OCI-LY3 (cell line): ENCODE results near the gene LYPD3.
"Not testable (repeated sequence)": the region's sequence is repeated elsewhere in the genome, so short reads cannot be mapped to it uniquely, and the experiment has no call there.

ENCODE experiments used
- H2AFZ ChIP-seq: fragments of 200-600, 300-600 bp; shearing (Covaris generic); 2 replicates; pipeline ENCODE4 v1.6.0; 2014; ENCODE audit warnings: antibody characterized with exemption, low read depth, low read length
- H3K27ac ChIP-seq: fragments of 200-600, 300-600 bp; sonication (generic); 2 replicates; pipeline ENCODE4 v1.5.1; 2014; ENCODE audit warnings: mild to moderate bottlenecking, low read length, moderate library complexity, mixed read lengths
- H3K27me3 ChIP-seq: fragments of 200-600, 300-600 bp; sonication (generic); 2 replicates; pipeline ENCODE4 v1.6.1; 2014; ENCODE audit warnings: low read depth, low read length, mixed read lengths
- H3K36me3 ChIP-seq: fragments of 200-600, 300-600 bp; sonication (generic); replicated peaks from 2 replicates; pipeline ENCODE3; 2014; ENCODE audit warnings: low read depth, low read length, mixed read lengths
- H3K4me1 ChIP-seq: fragments of 300-600, 200-600 bp; sonication (generic); 2 replicates; pipeline ENCODE4 v1.6.1; 2014; ENCODE audit warnings: low read length, mixed read lengths
- H3K4me2 ChIP-seq: fragments of 200-600, 300-600 bp; sonication (generic); 2 replicates; pipeline ENCODE4 v1.6.1; 2014; ENCODE audit warnings: low read length, mixed read lengths
- H3K4me3 ChIP-seq: fragments of 300-600, 200-600 bp; sonication (generic); 2 replicates; pipeline ENCODE4 v1.5.1; 2014; ENCODE audit warnings: antibody characterized with exemption, mild to moderate bottlenecking, low read length, moderate library complexity
- H3K79me2 ChIP-seq: fragments of 300-600, 200-600 bp; shearing (Covaris generic); 2 replicates; pipeline ENCODE4 v1.6.1; 2014; ENCODE audit warnings: mild to moderate bottlenecking, low read length, mixed read lengths
- H3K9ac ChIP-seq: fragments of 300-600, 200-600 bp; shearing (Covaris generic); 2 replicates; pipeline ENCODE4 v1.6.0; 2014; ENCODE audit warnings: mild to moderate bottlenecking, low read length, moderate library complexity
- H3K9me3 ChIP-seq: fragments of 200-600, 300-600 bp; shearing (Covaris generic); 2 replicates; pipeline ENCODE4 v1.6.1; 2014; ENCODE audit warnings: low read length, mixed read lengths; ENCODE audit not compliant: insufficient read depth
- H4K20me1 ChIP-seq: fragments of 200-600, 300-600 bp; sonication (generic); 2 replicates; pipeline ENCODE4 v1.6.1; 2016; ENCODE audit warnings: low read length, mixed read lengths; ENCODE audit not compliant: insufficient read depth
- EZH2phosphoT487 ChIP-seq: fragments of 200-600 bp; shearing (Covaris generic); IDR thresholded peaks from 2 replicates; pipeline ENCODE4 v1.6.1; 2018; ENCODE audit warnings: antibody characterized with exemption, mixed run types, low read depth
- TF ChIP-seq, protein P1 (sequence below): fragments of 200-600, 300-600 bp; sonication (generic); IDR thresholded peaks from 2 replicates; pipeline ENCODE4 v1.5.1; 2014; ENCODE audit warnings: antibody characterized with exemption, low read length, low read depth

Gene LYPD3

DNA sequence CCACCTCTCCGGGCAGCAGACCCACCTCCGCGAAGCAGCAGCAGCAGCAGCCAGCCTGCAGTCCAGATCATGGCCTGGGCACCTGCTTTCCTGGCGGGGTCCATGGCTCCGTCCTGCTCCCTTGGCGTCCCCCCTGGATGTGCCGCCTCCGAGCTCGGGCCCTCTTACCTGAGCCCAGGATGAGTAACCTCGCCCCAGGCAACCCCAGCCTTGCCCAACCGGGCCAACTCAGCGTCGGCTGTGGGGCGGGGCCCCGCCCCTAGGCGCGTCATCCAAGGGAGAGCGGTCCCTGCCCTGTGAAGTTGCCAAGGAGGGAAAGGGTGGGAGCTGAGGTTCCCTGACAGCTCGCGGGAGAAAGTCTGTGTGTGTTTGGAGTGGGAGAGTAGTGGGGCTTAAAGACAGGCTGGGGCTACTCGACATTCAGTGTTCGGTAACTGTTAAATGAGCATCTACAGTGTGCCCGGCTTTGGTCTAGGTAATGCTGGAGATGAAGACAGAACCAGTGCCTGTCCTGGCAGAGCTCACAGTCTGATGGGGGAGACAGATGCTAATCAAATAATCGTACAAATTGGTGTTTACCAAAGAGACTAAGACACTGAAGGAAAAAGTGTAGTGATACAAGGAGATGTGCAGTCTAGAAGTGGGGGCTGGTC lies at the start of gene LYPD3:
Gene LYPD3, minus strand, starts transcription at position 141 of the 653 bp plus-strand sequence. Its CDS starts 37 bp downstream, at position 104.
- Histone ChIP-seq H3K27me3 (no peaks in the 10 kb centered on the region), H3K4me2 (no peak within 1 kb of the TSS), H3K4me1 (no peaks in the 10 kb centered on the region), H3K9ac (no peak within 1 kb of the TSS), H3K9me3 (no peaks in the 10 kb centered on the region), H3K36me3 (no peaks in the 10 kb centered on the region), H3K4me3 (no peak within 1 kb of the TSS), H3K27ac (no peak within 1 kb of the TSS), H4K20me1 (no peaks in the 10 kb centered on the region), H2AFZ (no peak within 1 kb of the TSS), H3K79me2 (no peaks in the 10 kb centered on the region)
- TF ChIP-seq, protein P1, sequence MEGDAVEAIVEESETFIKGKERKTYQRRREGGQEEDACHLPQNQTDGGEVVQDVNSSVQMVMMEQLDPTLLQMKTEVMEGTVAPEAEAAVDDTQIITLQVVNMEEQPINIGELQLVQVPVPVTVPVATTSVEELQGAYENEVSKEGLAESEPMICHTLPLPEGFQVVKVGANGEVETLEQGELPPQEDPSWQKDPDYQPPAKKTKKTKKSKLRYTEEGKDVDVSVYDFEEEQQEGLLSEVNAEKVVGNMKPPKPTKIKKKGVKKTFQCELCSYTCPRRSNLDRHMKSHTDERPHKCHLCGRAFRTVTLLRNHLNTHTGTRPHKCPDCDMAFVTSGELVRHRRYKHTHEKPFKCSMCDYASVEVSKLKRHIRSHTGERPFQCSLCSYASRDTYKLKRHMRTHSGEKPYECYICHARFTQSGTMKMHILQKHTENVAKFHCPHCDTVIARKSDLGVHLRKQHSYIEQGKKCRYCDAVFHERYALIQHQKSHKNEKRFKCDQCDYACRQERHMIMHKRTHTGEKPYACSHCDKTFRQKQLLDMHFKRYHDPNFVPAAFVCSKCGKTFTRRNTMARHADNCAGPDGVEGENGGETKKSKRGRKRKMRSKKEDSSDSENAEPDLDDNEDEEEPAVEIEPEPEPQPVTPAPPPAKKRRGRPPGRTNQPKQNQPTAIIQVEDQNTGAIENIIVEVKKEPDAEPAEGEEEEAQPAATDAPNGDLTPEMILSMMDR = no peak
- no peak for TF ChIP-seq EZH2phosphoT487

DNA sequence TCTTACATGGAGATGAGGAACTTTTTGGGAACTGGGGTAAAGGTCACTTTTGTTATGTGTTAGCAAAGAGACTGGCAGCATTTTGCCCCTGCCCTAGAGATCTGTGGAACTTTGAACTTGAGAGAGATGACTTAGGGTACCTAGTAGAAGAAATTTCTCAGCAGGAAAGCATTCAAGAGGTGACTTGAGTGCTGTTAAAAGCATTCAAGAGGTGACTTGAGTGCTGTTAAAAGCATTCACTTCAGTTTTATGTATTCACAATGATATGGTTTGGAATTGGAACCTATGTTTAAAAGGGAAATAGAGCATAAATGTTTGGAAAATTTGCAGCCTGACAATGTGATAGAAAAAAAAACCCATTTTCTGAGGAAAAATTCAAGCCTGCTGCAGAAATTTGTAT lies 47.0 kb upstream of the LYPD3 start:
- H3K9ac ChIP-seq, H3K4me2 ChIP-seq, H4K20me1 ChIP-seq, H3K4me1 ChIP-seq, H3K9me3 ChIP-seq, H3K4me3 ChIP-seq, H3K79me2 ChIP-seq, H3K27me3 ChIP-seq, H3K27ac ChIP-seq, H3K36me3 ChIP-seq, H2AFZ ChIP-seq: not testable (repeated sequence)

DNA sequence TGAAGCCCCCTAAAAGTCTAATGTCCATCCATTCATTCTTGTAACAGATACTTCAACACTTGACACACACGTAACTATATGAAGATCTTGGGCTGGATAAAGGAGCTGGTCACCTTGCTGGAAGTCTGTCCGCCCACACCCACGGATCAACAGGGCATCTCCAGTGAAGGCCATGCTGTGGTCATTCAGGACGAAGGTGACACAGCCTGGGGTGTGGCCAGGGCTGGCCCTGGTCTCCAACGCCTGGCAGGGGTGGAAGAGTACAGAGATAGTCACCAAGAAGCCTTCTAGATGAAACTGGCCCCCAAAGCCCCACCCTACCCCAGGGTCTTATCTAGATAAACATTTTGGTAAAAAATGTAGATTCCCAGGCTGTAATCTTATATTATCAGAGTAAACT lies 45.9 kb upstream of the LYPD3 start:
- no peak for TF ChIP-seq EZH2phosphoT487
- no peaks in the 10 kb centered on the region for H3K4me1 ChIP-seq
- no peaks in the 10 kb centered on the region for H3K9me3 ChIP-seq
- H3K27ac ChIP-seq = no peak overlapping the region
- no peaks in the 10 kb centered on the region for H3K79me2 ChIP-seq
- H3K27me3 ChIP-seq = no peaks in the 10 kb centered on the region
- H2AFZ ChIP-seq = no peak overlapping the region
- H3K36me3 ChIP-seq = no peaks in the 10 kb centered on the region
- no peaks in the 10 kb centered on the region for H4K20me1 ChIP-seq
- no peak overlapping the region for H3K4me3 ChIP-seq
- H3K9ac ChIP-seq = no peak overlapping the region
- no peak overlapping the region for H3K4me2 ChIP-seq

DNA sequence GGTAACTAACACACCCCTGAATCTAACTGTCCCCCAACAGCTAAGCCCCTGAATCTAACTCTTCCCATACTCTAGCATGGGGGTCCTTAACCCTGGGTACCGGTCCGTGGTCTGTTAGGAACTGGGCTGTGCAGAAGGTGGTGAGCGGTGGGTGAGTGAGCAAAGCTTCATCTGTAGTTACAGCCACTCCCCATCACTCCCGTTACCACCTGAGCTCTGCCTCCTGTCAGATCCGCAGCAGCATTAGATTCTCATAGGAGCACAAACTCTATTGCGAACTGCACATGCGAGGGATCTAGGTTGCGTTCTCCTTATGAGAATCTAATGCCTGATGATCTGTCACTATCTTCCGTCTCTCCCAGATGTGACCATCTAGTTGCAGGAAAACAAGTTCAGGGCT lies 45.3 kb upstream of the LYPD3 start:
- no peak overlapping the region for H3K27ac ChIP-seq
- no peak overlapping the region for H3K4me2 ChIP-seq
- H3K79me2 ChIP-seq = no peaks in the 10 kb centered on the region
- H4K20me1 ChIP-seq = no peaks in the 10 kb centered on the region
- no peak overlapping the region for H3K9ac ChIP-seq
- TF ChIP-seq, protein P1 = no peak
- TF ChIP-seq EZH2phosphoT487 = no peak
- no peaks in the 10 kb centered on the region for H3K36me3 ChIP-seq
- no peak overlapping the region for H2AFZ ChIP-seq
- H3K9me3 ChIP-seq = no peaks in the 10 kb centered on the region
- H3K4me1 ChIP-seq = no peaks in the 10 kb centered on the region
- H3K27me3 ChIP-seq = no peaks in the 10 kb centered on the region
- no peak overlapping the region for H3K4me3 ChIP-seq

DNA sequence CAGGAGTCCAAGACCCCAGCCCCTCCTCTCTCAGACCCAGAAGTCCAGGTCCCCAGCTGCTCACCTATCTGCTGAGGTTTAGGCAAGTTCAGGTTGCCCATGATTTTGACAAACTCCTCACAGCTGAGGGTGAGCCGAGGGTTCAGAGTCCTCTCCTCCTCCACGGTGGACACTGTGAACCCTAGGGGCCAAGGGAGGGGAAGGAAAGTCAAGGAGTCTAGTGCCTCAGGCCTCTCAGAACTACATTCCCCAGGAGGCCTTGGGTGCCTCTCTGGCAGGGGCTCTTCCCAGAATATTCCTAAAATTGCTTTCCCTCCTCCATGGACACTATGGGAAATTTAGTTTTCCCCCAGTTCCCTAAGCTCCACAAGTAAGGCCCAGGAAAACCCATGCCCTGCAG lies 42.5 kb upstream of the LYPD3 start:
- Histone ChIP-seq H4K20me1 (no peaks in the 10 kb centered on the region), H3K36me3 (peaks cover 1% of the 10 kb centered on the region), H3K9me3 (no peaks in the 10 kb centered on the region), H2AFZ (no peak overlapping the region), H3K4me3 (no peak overlapping the region), H3K4me1 (peaks cover 6% of the 10 kb centered on the region), H3K9ac (no peak overlapping the region), H3K27me3 (no peaks in the 10 kb centered on the region), H3K79me2 (peaks cover 9% of the 10 kb centered on the region), H3K27ac (no peak overlapping the region), H3K4me2 (no peak overlapping the region)
- TF ChIP-seq, protein P1 = no peak
- TF ChIP-seq EZH2phosphoT487 = no peak
